Upper lobe of left lung (tissue), 6 donors: ENCODE results near the gene THSD7A. TPM values are rescaled to one million over a fixed set of nuclear protein-coding genes. Genes with fewer than 3 reads are reported as not detected.

Experiments used
- ATAC-seq, 2 donors: fragments of 200-7000 bp; cut with Tn5 transposase; one replicate each; pipeline ENCODE4 v1.9.1; 2022; ENCODE audit warnings: mild to moderate bottlenecking in 2 of 2, moderate library complexity in 2 of 2; ENCODE audit not compliant: low FRiP score in 2 of 2
- DNase-seq, 2 donors: peaks; one replicate each; pipeline ENCODE4 v3.0.0-alpha.2; 2019 to 2020
- H3K27ac ChIP-seq, 4 donors: fragments of 200-600 bp; sonication (generic); one replicate each; pipeline ENCODE4 v1.5.1; 2016 to 2019
- H3K27me3 ChIP-seq, 4 donors: fragments of 200-600 bp; sonication (generic); one replicate each; pipeline ENCODE4 v1.5.1; 2017 to 2019
- H3K36me3 ChIP-seq, 4 donors: fragments of 200-600 bp; sonication (generic); one replicate each; pipeline ENCODE4 v1.5.1; 2016 to 2019
- H3K4me1 ChIP-seq, 4 donors: fragments of 200-600 bp; sonication (generic); one replicate each; pipeline ENCODE4 v1.5.1; 2018 to 2019
- H3K4me3 ChIP-seq, 4 donors: fragments of 200-600 bp; sonication (generic); one replicate each; pipeline ENCODE4 v1.5.1; 2017 to 2019; ENCODE audit warnings: mild to moderate bottlenecking in 2 of 4, moderate library complexity in 1 of 4
- H3K9me3 ChIP-seq, 4 donors: fragments of 200-600 bp; sonication (generic); one replicate each; pipeline ENCODE4 v1.5.1; 2018 to 2019
- CTCF ChIP-seq, 6 experiments: fragments of 450-650 bp in 4 of 6; fragments of 200-600 bp in 2 of 6; sonication (generic) in 2 of 6; IDR thresholded peaks; one replicate each; pipeline ENCODE4 v1.5.1; 2016 to 2019; ENCODE audit warnings: antibody characterized with exemption in 6 of 6
- EP300 ChIP-seq, 4 donors: sonication (generic); formaldehyde crosslinking; IDR thresholded peaks; one replicate each; pipeline ENCODE4 v1.5.1; 2017; ENCODE audit warnings: antibody characterized with exemption in 4 of 4, control low read depth in 2 of 4
- POLR2A ChIP-seq, 4 donors: fragments of 450-650 bp; IDR thresholded peaks; one replicate each; pipeline ENCODE4 v1.5.1; 2016 to 2017; ENCODE audit warnings: antibody characterized with exemption in 4 of 4, mild to moderate bottlenecking in 2 of 4
- POLR2AphosphoS5 ChIP-seq, 2 donors: sonication (generic); formaldehyde crosslinking; IDR thresholded peaks; one replicate each; pipeline ENCODE4 v1.5.1; 2017; ENCODE audit warnings: antibody characterized with exemption in 2 of 2
- WGBS, 2 donors: methylation state at CpG; one replicate each; pipeline ENCODE4 v1.1.5; 2017 to 2018; 5-methylcytosine and 5-hydroxymethylcytosine counted together
- total RNA-seq, 6 donors: library from RNA; depleted of rRNA in 4 of 6; stranded (reverse); fragments of >200 nt in 4 of 6; gene quantifications; one replicate each; pipeline versions ENCODE4 v1.1.0 to v1.2.1, GENCODE V29; 2016 to 2021
- donor health status: DM: no; HTN: no; CAD: no; lungs with moderate emphysema.
- donor health status: DM: no; HTN: yes; CAD: no; lungs with severe emphysema.

The THSD7A gene
- total RNA-seq, 6 donors from 2014 or later = 5.1 to 15.7 (median 7.0) TPM

- DNase-seq (no peak), ATAC-seq (peak in 1 of 2 donors; percentile 60)
- WGBS, 2 donors = 19% methylated on average over 10 of the region's 10 CpGs
- TF ChIP-seq CTCF (IDR thresholded peaks at IDR 0.05) (peak; percentile 56 to 75 (median 60)), POLR2A (IDR thresholded peaks at IDR 0.05) (no peak)
- no peaks in the 10 kb centered on the region for H3K27me3 ChIP-seq
- H3K4me3 ChIP-seq = no peak overlapping the region
- H3K4me1 ChIP-seq = peaks cover 0 to 6% (median 0%) of the 10 kb centered on the region in 4 donors
- no peaks in the 10 kb centered on the region for H3K9me3 ChIP-seq
- no peak overlapping the region for H3K27ac ChIP-seq
- H3K36me3 ChIP-seq = no peaks in the 10 kb centered on the region
These were observed 488.1 kb downstream of the THSD7A start for GRCh38 chr7:11343818-11344413.

GRCh38 chr7:11343136-11343535, 488.9 kb downstream of the THSD7A start:
- TF ChIP-seq CTCF (IDR thresholded peaks at IDR 0.05) = no peak
- TF ChIP-seq POLR2AphosphoS5 (IDR thresholded peaks at IDR 0.05) = no peak
- TF ChIP-seq EP300 (IDR thresholded peaks at IDR 0.05) = no peak
- no peak for TF ChIP-seq POLR2A (IDR thresholded peaks at IDR 0.05)
- H3K4me3 ChIP-seq = no peak overlapping the region

GRCh38 chr7:11341285-11341944, 490.6 kb downstream of the THSD7A start:
- Histone ChIP-seq H3K4me3 (no peak overlapping the region), H3K27ac (no peak overlapping the region), H3K27me3 (no peaks in the 10 kb centered on the region), H3K4me1 (peaks cover 0 to 6% (median 0%) of the 10 kb centered on the region in 4 donors), H3K9me3 (no peaks in the 10 kb centered on the region), H3K36me3 (no peaks in the 10 kb centered on the region)
- ATAC-seq = no peak
- peak in 3 of 6 experiments; percentile 13 to 29 (median 13) for TF ChIP-seq CTCF (IDR thresholded peaks at IDR 0.05)
- TF ChIP-seq EP300 (IDR thresholded peaks at IDR 0.05) = no peak
- no peak for TF ChIP-seq POLR2AphosphoS5 (IDR thresholded peaks at IDR 0.05)
- TF ChIP-seq POLR2A (IDR thresholded peaks at IDR 0.05) = no peak
- WGBS, 2 donors = 24 to 29% methylated on average over 4 of the region's 4 CpGs
- no peak for DNase-seq

More at GRCh38 chr7:11343136-11343535, 488.9 kb downstream of the THSD7A start:
- Histone ChIP-seq H3K27ac (no peak overlapping the region), H3K4me1 (peaks cover 0 to 6% (median 0%) of the 10 kb centered on the region in 4 donors), H3K36me3 (no peaks in the 10 kb centered on the region), H3K9me3 (no peaks in the 10 kb centered on the region), H3K27me3 (no peaks in the 10 kb centered on the region)
- ATAC-seq (no peak), DNase-seq (no peak)

- DNase-seq = no peak
- H3K4me3 ChIP-seq = no peak overlapping the region
These were observed 495.6 kb downstream of the THSD7A start for GRCh38 chr7:11336432-11336831.

More at GRCh38 chr7:11336432-11336831, 495.6 kb downstream of the THSD7A start:
- TF ChIP-seq POLR2A (IDR thresholded peaks at IDR 0.05) (no peak), EP300 (IDR thresholded peaks at IDR 0.05) (no peak), CTCF (IDR thresholded peaks at IDR 0.05) (no peak), POLR2AphosphoS5 (IDR thresholded peaks at IDR 0.05) (no peak)
- Histone ChIP-seq H3K4me1 (no peaks in the 10 kb centered on the region), H3K27ac (no peak overlapping the region), H3K36me3 (no peaks in the 10 kb centered on the region), H3K27me3 (no peaks in the 10 kb centered on the region), H3K9me3 (no peaks in the 10 kb centered on the region)
- 28 to 39% methylated on average over 2 of the region's 2 CpGs for WGBS, 2 donors
- no peak for ATAC-seq
